B cell (primary cell): ENCODE results near the gene ADRA2C. TPM values are rescaled to one million over a fixed set of nuclear protein-coding genes. Genes with fewer than 3 reads are reported as not detected.

Experiments
- ATAC-seq: fragments of 200-7000 bp; cut with Tn5 transposase; one replicate; pipeline ENCODE4 v1.10.0; 2021; ENCODE audit warnings: low read depth, mild to moderate bottlenecking, moderate number of reproducible peaks, moderate library complexity
- CTCF ChIA-PET: fragments of 350-600 bp; sonication (Branson Sonifier 250); formaldehyde crosslinking; loops from one replicate; lab custom pipeline; 2021; ENCODE audit warnings: antibody characterized with exemption, inconsistent platforms; lab: Charles Lee
- POLR2A ChIA-PET: fragments of 350-600 bp; sonication (Branson Sonifier 250); formaldehyde crosslinking; loops from one replicate; lab custom pipeline; 2021; ENCODE audit warnings: antibody characterized with exemption; lab: Charles Lee
- DNase-seq: peaks from one replicate; pipeline ENCODE4 v3.0.0; 2013
- H2AFZ ChIP-seq: 2 replicates; pipeline ENCODE4 v1.6.1; 2012; ENCODE audit warnings: mild to moderate bottlenecking, low read depth, low read length; ENCODE audit not compliant: insufficient read depth, poor library complexity, severe bottlenecking
- H3K27ac ChIP-seq, 2 donors: 1 replicate in 1 of 2; 2 replicates in 1 of 2; pipeline ENCODE4 v1.5.1; 2012 to 2013; ENCODE audit warnings: low read length in 2 of 2, mild to moderate bottlenecking in 2 of 2, moderate library complexity in 1 of 2
- H3K27me3 ChIP-seq, 4 experiments: fragments of 200-600 bp in 1 of 4; sonication (generic) in 1 of 4; replicated peaks in 1 of 4; 1 replicate in 2 of 4; 2 replicates in 2 of 4; pipeline versions ENCODE4 v1.6.1 to v1.7.0; 2013 to 2016; ENCODE audit warnings: low read length in 3 of 4, mild to moderate bottlenecking in 2 of 4, mixed read lengths in 1 of 4, moderate library complexity in 1 of 4; ENCODE audit not compliant: insufficient read depth in 4 of 4, control insufficient read depth in 3 of 4; ENCODE audit errors: control extremely low read depth in 1 of 4
- H3K36me3 ChIP-seq, 2 experiments: replicated peaks in 1 of 2; 1 replicate in 1 of 2; 2 replicates in 1 of 2; pipeline versions ENCODE4 v1.6.1 to v1.7.1; 2013; ENCODE audit warnings: low read length in 1 of 2; ENCODE audit not compliant: insufficient read depth in 2 of 2, control insufficient read depth in 1 of 2; ENCODE audit errors: control extremely low read depth in 1 of 2, extremely low read depth in 1 of 2
- H3K4me1 ChIP-seq, 2 donors: fragments of 200-600 bp in 1 of 2; sonication (generic) in 1 of 2; 1 replicate in 1 of 2; 2 replicates in 1 of 2; pipeline versions ENCODE4 v1.5.1 to v1.6.1; 2013 to 2017; ENCODE audit warnings: low read length in 2 of 2; ENCODE audit not compliant: control insufficient read depth in 2 of 2, insufficient read depth in 2 of 2
- H3K4me2 ChIP-seq: replicated peaks from 2 replicates; pipeline ENCODE3; 2012; ENCODE audit warnings: mild to moderate bottlenecking, low read depth, low read length; ENCODE audit not compliant: poor library complexity, severe bottlenecking
- H3K4me3 ChIP-seq, 5 experiments: fragments of 200-600 bp in 1 of 5; sonication (generic) in 1 of 5; 1 replicate in 3 of 5; 2 replicates in 2 of 5; pipeline versions ENCODE4 v1.5.1 to v1.7.0; 2011 to 2016; ENCODE audit warnings: low read length in 4 of 5, mild to moderate bottlenecking in 4 of 5, low read depth in 2 of 5, control low read depth in 1 of 5, moderate library complexity in 1 of 5; ENCODE audit not compliant: insufficient read depth in 1 of 5; ENCODE audit errors: control extremely low read depth in 1 of 5, extremely low read depth in 1 of 5
- H3K79me2 ChIP-seq: fragments of 200-600 bp; sonication (generic); one replicate; pipeline ENCODE4 v1.6.0; 2016; ENCODE audit warnings: low read length; ENCODE audit not compliant: control insufficient read depth, insufficient read depth
- H3K9ac ChIP-seq: fragments of 200-600 bp; sonication (generic); 2 replicates; pipeline ENCODE4 v1.6.1; 2017; ENCODE audit warnings: mild to moderate bottlenecking, low read length, moderate library complexity
- H3K9me3 ChIP-seq, 3 donors: one replicate each; pipeline versions ENCODE4 v1.6.1 to v1.7.1; 2013; ENCODE audit warnings: low read length in 2 of 3; ENCODE audit not compliant: control insufficient read depth in 2 of 3, insufficient read depth in 1 of 3; ENCODE audit errors: control extremely low read depth in 1 of 3
- H4K20me1 ChIP-seq: 2 replicates; pipeline ENCODE4 v1.6.0; 2012; ENCODE audit warnings: mild to moderate bottlenecking, low read length; ENCODE audit not compliant: insufficient read depth, control insufficient read depth, poor library complexity, severe bottlenecking
- H3K27ac Mint-ChIP-seq: one replicate; pipeline ENCODE4 v1.8.0; 2021; ENCODE audit warnings: mixed read lengths
- H3K27me3 Mint-ChIP-seq: one replicate; pipeline ENCODE4 v1.8.0; 2021; ENCODE audit warnings: mixed read lengths
- H3K4me1 Mint-ChIP-seq: one replicate; pipeline ENCODE4 v1.8.0; 2021; ENCODE audit warnings: mixed read lengths
- H3K4me3 Mint-ChIP-seq: one replicate; pipeline ENCODE4 v1.8.0; 2021; ENCODE audit warnings: mixed read lengths
- H3K9me3 Mint-ChIP-seq: one replicate; pipeline ENCODE4 v1.8.0; 2022; ENCODE audit warnings: mixed read lengths; ENCODE audit not compliant: insufficient read depth
- CTCF ChIP-seq: fragments of 200-600 bp; IDR thresholded peaks from one replicate; pipeline ENCODE4 v1.8.0; 2022; ENCODE audit warnings: antibody characterized with exemption, mild to moderate bottlenecking
- EZH2 ChIP-seq: IDR thresholded peaks from 2 replicates; pipeline ENCODE4 v1.6.1; 2012; ENCODE audit warnings: borderline replicate concordance, low read depth, mild to moderate bottlenecking, moderate library complexity, low read length; ENCODE audit not compliant: insufficient read depth, poor library complexity, severe bottlenecking
- WGBS: methylation state at CpG from one replicate; pipeline ENCODE4 v1.1.5; 2013; ENCODE audit warnings: missing lambda C conversion rate; ENCODE audit not compliant: insufficient coverage; 5-methylcytosine and 5-hydroxymethylcytosine counted together
- intact Hi-C: fragments of 100-400 bp; cut with micrococcal nuclease; formaldehyde crosslinking; loops from one replicate; pipeline ENCODE4 v1.10.0; 2022
- polyA plus RNA-seq: library from polyadenylated mRNA; depleted of rRNA; stranded (reverse); fragments of >200 nt; gene quantifications from 2 replicates; pipeline ENCODE4 v1.2.3, GENCODE V29; 2012
- total RNA-seq, 2 donors: library from RNA; stranded (reverse); fragments of 120-200 nt in 1 of 2; gene quantifications; 1 replicate in 1 of 2; 2 replicates in 1 of 2; pipeline versions ENCODE4 v1.2.3 to v1.2.4, GENCODE V29; 2013 to 2022

ADRA2C gene
- total and polyA plus RNA-seq, 2 donors (not counting 1 experiment from before 2014, with no cell fraction given), result not detected

GRCh38 chr4:3717241-3717640 is 48.9 kb upstream of the ADRA2C start:
- Histone ChIP-seq H3K36me3 (no peaks in the 10 kb centered on the region), H3K27ac (no peak overlapping the region), H3K9ac (no peak overlapping the region), H3K4me3 (no peak overlapping the region), H3K4me2 (no peak overlapping the region), H3K27me3 (no peaks in the 10 kb centered on the region), H4K20me1 (no peaks in the 10 kb centered on the region), H3K9me3 (peaks cover 0 to 12% (median 0%) of the 10 kb centered on the region in 3 donors), H3K4me1 (no peaks in the 10 kb centered on the region), H2AFZ (no peak overlapping the region), H3K79me2 (no peaks in the 10 kb centered on the region)
- H3K4me1 Mint-ChIP-seq, result no peaks in the 10 kb centered on the region
- no peak for DNase-seq
- WGBS, result 90% methylated on average over 5 of the region's 6 CpGs
- H3K4me3 Mint-ChIP-seq, result no peak overlapping the region
- H3K27ac Mint-ChIP-seq, result no peak overlapping the region
- ChIA-PET POLR2A (no interaction called here), CTCF (no interaction called here)
- intact Hi-C loops, result no loop called here
- peaks cover 21% of the 10 kb centered on the region for H3K27me3 Mint-ChIP-seq
- H3K9me3 Mint-ChIP-seq, result peaks cover 3% of the 10 kb centered on the region
- no peak for ATAC-seq
- TF ChIP-seq EZH2, result no peak
- TF ChIP-seq CTCF, result no peak

- no peak for ATAC-seq
- H3K4me1 Mint-ChIP-seq, result no peaks in the 10 kb centered on the region
- Histone ChIP-seq H2AFZ (no peak overlapping the region), H3K4me1 (no peaks in the 10 kb centered on the region), H3K27ac (no peak overlapping the region), H3K9ac (no peak overlapping the region), H3K4me2 (no peak overlapping the region), H3K36me3 (no peaks in the 10 kb centered on the region), H3K9me3 (peaks cover 0 to 22% (median 0%) of the 10 kb centered on the region in 3 donors), H4K20me1 (no peaks in the 10 kb centered on the region), H3K27me3 (peaks cover 0 to 7% (median 0%) of the 10 kb centered on the region in 4 experiments), H3K4me3 (no peak overlapping the region), H3K79me2 (no peaks in the 10 kb centered on the region)
- H3K27ac Mint-ChIP-seq, result no peak overlapping the region
- DNase-seq, result no peak
- intact Hi-C loops, result no loop called here
- no peak for TF ChIP-seq CTCF
- TF ChIP-seq EZH2, result no peak
- WGBS, result no CpG with 5 or more reads among the region's 2 CpGs
- POLR2A ChIA-PET, result no interaction called here
- CTCF ChIA-PET, result no interaction called here
- peaks cover 3% of the 10 kb centered on the region for H3K9me3 Mint-ChIP-seq
- H3K4me3 Mint-ChIP-seq, result no peak overlapping the region
- H3K27me3 Mint-ChIP-seq, result peaks cover 21% of the 10 kb centered on the region
Observed at GRCh38 chr4:3718462-3718861, 47.7 kb upstream of the ADRA2C start.
